Measurements from ENCODE around the gene GSX2.

DNA sequence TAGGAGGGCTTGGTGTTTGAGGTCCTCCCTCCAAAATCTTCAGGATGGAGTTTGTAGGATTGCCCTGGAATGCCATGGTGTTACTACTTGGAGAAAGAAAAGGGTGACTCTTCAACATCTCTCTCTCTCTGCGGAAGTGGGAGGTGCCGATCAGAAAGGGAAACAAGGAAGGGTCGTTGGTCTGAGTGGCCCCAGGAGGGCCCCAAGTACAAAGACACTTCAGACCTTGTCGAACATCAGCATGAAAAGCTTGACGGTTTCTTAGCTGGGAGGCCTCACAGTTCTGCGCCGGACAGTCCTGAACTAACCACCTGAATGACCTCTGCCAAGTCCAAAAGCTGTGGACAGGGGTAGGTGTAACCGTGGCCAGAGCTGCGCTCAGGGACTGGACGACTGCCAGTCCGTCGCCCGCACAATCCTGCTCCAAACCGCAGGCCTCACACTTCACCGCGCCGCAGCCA, 646 bp upstream of the GSX2 start:
- TF ChIP-seq, protein P1, sequence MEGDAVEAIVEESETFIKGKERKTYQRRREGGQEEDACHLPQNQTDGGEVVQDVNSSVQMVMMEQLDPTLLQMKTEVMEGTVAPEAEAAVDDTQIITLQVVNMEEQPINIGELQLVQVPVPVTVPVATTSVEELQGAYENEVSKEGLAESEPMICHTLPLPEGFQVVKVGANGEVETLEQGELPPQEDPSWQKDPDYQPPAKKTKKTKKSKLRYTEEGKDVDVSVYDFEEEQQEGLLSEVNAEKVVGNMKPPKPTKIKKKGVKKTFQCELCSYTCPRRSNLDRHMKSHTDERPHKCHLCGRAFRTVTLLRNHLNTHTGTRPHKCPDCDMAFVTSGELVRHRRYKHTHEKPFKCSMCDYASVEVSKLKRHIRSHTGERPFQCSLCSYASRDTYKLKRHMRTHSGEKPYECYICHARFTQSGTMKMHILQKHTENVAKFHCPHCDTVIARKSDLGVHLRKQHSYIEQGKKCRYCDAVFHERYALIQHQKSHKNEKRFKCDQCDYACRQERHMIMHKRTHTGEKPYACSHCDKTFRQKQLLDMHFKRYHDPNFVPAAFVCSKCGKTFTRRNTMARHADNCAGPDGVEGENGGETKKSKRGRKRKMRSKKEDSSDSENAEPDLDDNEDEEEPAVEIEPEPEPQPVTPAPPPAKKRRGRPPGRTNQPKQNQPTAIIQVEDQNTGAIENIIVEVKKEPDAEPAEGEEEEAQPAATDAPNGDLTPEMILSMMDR (conservative IDR thresholded peaks at IDR 0.05; ENCODE audit: low read depth, low read length) = no peak
- TF ChIP-seq MAFK (IDR thresholded peaks at IDR 0.05; ENCODE audit: low read depth, low read length) (no peak), FOS (IDR thresholded peaks at IDR 0.05; ENCODE audit: low read depth, low read length) (no peak), RFX5 (IDR thresholded peaks at IDR 0.05; ENCODE audit: low read depth, low read length) (no peak), POLR2A (IDR thresholded peaks at IDR 0.05; ENCODE audit: low read depth, low read length) (no peak), RAD21 (IDR thresholded peaks at IDR 0.05; ENCODE audit: low read length) (no peak), SMC3 (IDR thresholded peaks at IDR 0.05; ENCODE audit: low read depth, low read length) (no peak), CEBPB (IDR thresholded peaks at IDR 0.05; ENCODE audit: low read depth, low read length) (no peak)

Data from IMR-90 (cell line).